OCI-LY7 (cell line): Measurements from ENCODE around the gene SNRPD3. TPM values are rescaled to one million over a fixed set of nuclear protein-coding genes. Genes with fewer than 3 reads are reported as not detected.

Experiments
- BruUV-seq: library from RNA; stranded (reverse); fragments of 400-500 nt; replicated peaks from 2 replicates; lab custom pipeline; 2021; lab: Mats Ljungman, UMichigan
- CTCF ChIA-PET: fragments of 300-600 bp; sonication (Branson Sonifier 250); formaldehyde crosslinking; loops from one replicate; lab custom pipeline; 2022; ENCODE audit warnings: antibody characterized with exemption; ENCODE audit not compliant: unreplicated experiment; lab: Charles Lee
- POLR2A ChIA-PET: fragments of 300-600 bp; sonication (Branson Sonifier 250); formaldehyde crosslinking; loops from one replicate; lab custom pipeline; 2022; ENCODE audit warnings: antibody characterized with exemption; lab: Charles Lee
- DNase-seq: peaks from one replicate; pipeline ENCODE4 v3.0.0-alpha.2; 2015; ENCODE audit warnings: low spot score
- H2AFZ ChIP-seq: fragments of 200-600 bp; sonication (generic), shearing (Covaris generic); 2 replicates; pipeline ENCODE4 v1.6.1; 2014; ENCODE audit warnings: mild to moderate bottlenecking, antibody characterized with exemption, low read length, moderate library complexity
- H3K27ac ChIP-seq: fragments of 200-600 bp; sonication (generic); 2 replicates; pipeline ENCODE4 v1.5.1; 2014; ENCODE audit warnings: mixed run types, low read depth, mild to moderate bottlenecking, moderate library complexity, low read length, inconsistent platforms; ENCODE audit not compliant: poor library complexity, severe bottlenecking
- H3K36me3 ChIP-seq: fragments of 200-600 bp; sonication (generic); 2 replicates; pipeline ENCODE4 v1.6.1; 2014; ENCODE audit warnings: mild to moderate bottlenecking, antibody characterized with exemption, low read length, moderate library complexity, mixed read lengths; ENCODE audit not compliant: insufficient read depth
- H3K4me1 ChIP-seq: fragments of 200-600 bp; sonication (generic); 2 replicates; pipeline ENCODE4 v1.5.1; 2014; ENCODE audit warnings: mild to moderate bottlenecking, low read length; ENCODE audit not compliant: insufficient read depth, poor library complexity, severe bottlenecking
- H3K4me2 ChIP-seq: fragments of 200-600 bp; sonication (generic); 2 replicates; pipeline ENCODE4 v1.6.1; 2014; ENCODE audit warnings: mild to moderate bottlenecking, low read length
- H3K4me3 ChIP-seq: fragments of 200-600 bp; sonication (generic); 2 replicates; pipeline ENCODE4 v1.5.1; 2014; ENCODE audit warnings: mild to moderate bottlenecking, low read depth, low read length; ENCODE audit not compliant: poor library complexity, severe bottlenecking
- H3K79me2 ChIP-seq: fragments of 200-600 bp; sonication (generic); 2 replicates; pipeline ENCODE4 v1.6.1; 2016; ENCODE audit warnings: low read depth, mild to moderate bottlenecking, low read length, moderate library complexity, mixed read lengths; ENCODE audit not compliant: insufficient read depth
- H3K9me2 ChIP-seq: fragments of 200-600 bp; sonication (generic); 2 replicates; pipeline ENCODE4 v1.6.1; 2016; ENCODE audit warnings: mild to moderate bottlenecking, low read length, mixed read lengths; ENCODE audit not compliant: insufficient read depth
- H3K9me3 ChIP-seq: fragments of 200-600 bp; sonication (generic); 2 replicates; pipeline ENCODE4 v1.6.1; 2014; ENCODE audit warnings: mild to moderate bottlenecking, mixed run types, low read length, mixed read lengths
- H4K20me1 ChIP-seq: fragments of 200-600 bp; sonication (generic); 2 replicates; pipeline ENCODE4 v1.6.1; 2014; ENCODE audit warnings: mild to moderate bottlenecking, antibody characterized with exemption, low read length, moderate library complexity, mixed read lengths; ENCODE audit not compliant: insufficient read depth
- EZH2phosphoT487 ChIP-seq: fragments of 200-600 bp; sonication (generic); IDR thresholded peaks from 2 replicates; pipeline ENCODE4 v1.6.1; 2018; ENCODE audit warnings: low read depth, borderline replicate concordance, mild to moderate bottlenecking, mixed run types, antibody characterized with exemption, low read length, moderate library complexity, mixed read lengths
- intact Hi-C: fragments of 100-400 bp; cut with micrococcal nuclease; formaldehyde crosslinking; loops from one replicate; pipeline ENCODE4 v1.10.0; 2022; ENCODE audit not compliant: unreplicated experiment
- total RNA-seq, 2 experiments: library from RNA; depleted of rRNA in 1 of 2; stranded (reverse); fragments of >200 nt in 1 of 2; shearing (Covaris generic) in 1 of 2; gene quantifications; 2 replicates each; pipeline ENCODE4 v1.2.3, GENCODE V29; 2014 to 2022
- TF ChIP-seq, protein P1 (sequence below): fragments of 200-600 bp; sonication (generic); conservative IDR thresholded peaks from 2 replicates; pipeline ENCODE4 v1.5.1; 2014; ENCODE audit warnings: mild to moderate bottlenecking, antibody characterized with exemption, low read length, moderate library complexity, mixed read lengths

Gene SNRPD3
- total RNA-seq, 2 experiments from 2014 or later: 166 to 264 TPM

DNA sequence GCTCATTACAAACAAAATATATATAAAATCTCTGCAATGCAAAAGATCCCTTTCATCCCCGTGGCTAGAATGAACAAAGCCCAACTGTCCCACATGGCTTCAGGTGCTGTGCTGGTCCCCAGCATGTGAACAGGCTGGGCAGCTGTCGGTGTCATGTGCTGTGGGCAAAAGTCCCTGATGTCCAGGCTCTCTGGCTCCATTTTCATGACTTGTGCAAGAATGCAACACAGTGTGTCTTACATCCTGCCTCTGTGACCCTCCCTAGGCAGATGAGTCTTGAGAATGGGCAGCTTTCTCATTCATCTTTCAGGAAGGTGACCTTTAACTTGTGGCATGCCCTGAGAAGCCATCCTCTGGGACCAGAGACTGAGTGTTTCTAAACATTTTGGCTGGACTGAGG, 15.3 kb upstream of the SNRPD3 start:
- H2AFZ ChIP-seq: no peak overlapping the region
- no peak for DNase-seq
- no peak overlapping the region for H3K27ac ChIP-seq
- H3K36me3 ChIP-seq: peaks cover 58% of the 10 kb centered on the region
- intact Hi-C loops: no loop called here
- no peaks in the 10 kb centered on the region for H3K79me2 ChIP-seq
- BruUV-seq: TSS peak; percentile 86
- no peak for TF ChIP-seq EZH2phosphoT487
- TF ChIP-seq, protein P1, sequence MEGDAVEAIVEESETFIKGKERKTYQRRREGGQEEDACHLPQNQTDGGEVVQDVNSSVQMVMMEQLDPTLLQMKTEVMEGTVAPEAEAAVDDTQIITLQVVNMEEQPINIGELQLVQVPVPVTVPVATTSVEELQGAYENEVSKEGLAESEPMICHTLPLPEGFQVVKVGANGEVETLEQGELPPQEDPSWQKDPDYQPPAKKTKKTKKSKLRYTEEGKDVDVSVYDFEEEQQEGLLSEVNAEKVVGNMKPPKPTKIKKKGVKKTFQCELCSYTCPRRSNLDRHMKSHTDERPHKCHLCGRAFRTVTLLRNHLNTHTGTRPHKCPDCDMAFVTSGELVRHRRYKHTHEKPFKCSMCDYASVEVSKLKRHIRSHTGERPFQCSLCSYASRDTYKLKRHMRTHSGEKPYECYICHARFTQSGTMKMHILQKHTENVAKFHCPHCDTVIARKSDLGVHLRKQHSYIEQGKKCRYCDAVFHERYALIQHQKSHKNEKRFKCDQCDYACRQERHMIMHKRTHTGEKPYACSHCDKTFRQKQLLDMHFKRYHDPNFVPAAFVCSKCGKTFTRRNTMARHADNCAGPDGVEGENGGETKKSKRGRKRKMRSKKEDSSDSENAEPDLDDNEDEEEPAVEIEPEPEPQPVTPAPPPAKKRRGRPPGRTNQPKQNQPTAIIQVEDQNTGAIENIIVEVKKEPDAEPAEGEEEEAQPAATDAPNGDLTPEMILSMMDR: no peak
- no peak overlapping the region for H3K4me3 ChIP-seq
- ChIA-PET POLR2A (no interaction called here), CTCF (no interaction called here)
- no peaks in the 10 kb centered on the region for H4K20me1 ChIP-seq
- H3K4me2 ChIP-seq: no peak overlapping the region
- no peaks in the 10 kb centered on the region for H3K9me3 ChIP-seq
- H3K9me2 ChIP-seq: no peaks in the 10 kb centered on the region
- no peaks in the 10 kb centered on the region for H3K4me1 ChIP-seq

DNA sequence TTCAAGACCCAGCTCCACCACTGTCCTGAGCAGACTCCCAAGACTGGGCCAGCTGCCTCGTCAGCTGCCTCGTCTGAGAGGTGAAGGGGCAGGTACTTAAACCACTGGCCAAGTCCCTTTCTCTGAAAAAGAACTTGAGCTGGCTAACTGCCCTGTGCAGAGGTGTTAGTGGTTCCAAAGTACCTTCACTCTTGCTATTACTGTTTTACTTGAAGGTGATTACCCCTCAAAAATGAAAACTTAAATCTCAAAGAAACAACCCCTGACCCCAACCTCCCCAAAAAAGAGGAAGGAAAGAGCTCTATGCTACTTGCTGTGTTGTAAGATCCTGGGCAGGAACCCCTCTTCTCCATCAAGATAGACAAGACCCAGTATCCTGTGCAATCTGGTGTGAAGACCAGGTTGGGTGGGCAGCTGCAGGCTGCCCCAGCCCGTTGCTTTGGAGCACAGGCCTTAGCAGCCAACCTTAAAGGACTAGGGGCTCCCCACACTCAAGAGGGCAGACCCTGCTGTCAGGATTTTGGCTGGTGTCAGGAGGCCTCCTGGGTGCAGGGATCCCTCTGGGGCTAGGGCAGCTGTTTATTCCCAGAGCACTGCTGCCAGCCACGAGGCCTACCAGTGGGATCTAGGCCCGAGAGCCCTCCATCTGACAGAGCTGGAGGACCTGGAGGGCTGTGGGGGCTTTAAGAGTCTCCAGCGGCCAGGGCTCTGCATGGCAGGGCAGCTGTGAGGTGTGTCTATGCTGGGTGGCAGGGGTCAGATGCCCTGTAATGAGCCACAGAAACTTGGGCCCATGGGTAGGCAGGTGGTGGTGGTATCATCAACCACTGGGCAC, 13.9 kb upstream of the SNRPD3 start:
- Histone ChIP-seq H3K4me2 (no peak overlapping the region), H3K4me3 (no peak overlapping the region), H3K27ac (no peak overlapping the region), H2AFZ (no peak overlapping the region), H3K36me3 (peaks cover 66% of the 10 kb centered on the region), H3K79me2 (no peaks in the 10 kb centered on the region), H3K4me1 (no peaks in the 10 kb centered on the region), H3K9me3 (no peaks in the 10 kb centered on the region), H4K20me1 (no peaks in the 10 kb centered on the region), H3K9me2 (no peaks in the 10 kb centered on the region)
- DNase-seq: no peak
- TF ChIP-seq, protein P1: no peak
- TF ChIP-seq EZH2phosphoT487: no peak
- ChIA-PET POLR2A (interaction anchor here (0.6 kb wide), 1 partner anchor 85 kb away, joined by 3 read pairs; no protein-coding TSS in a partner anchor), CTCF (no interaction called here)
- intact Hi-C loops: no loop called here
- no TSS peak for BruUV-seq

DNA sequence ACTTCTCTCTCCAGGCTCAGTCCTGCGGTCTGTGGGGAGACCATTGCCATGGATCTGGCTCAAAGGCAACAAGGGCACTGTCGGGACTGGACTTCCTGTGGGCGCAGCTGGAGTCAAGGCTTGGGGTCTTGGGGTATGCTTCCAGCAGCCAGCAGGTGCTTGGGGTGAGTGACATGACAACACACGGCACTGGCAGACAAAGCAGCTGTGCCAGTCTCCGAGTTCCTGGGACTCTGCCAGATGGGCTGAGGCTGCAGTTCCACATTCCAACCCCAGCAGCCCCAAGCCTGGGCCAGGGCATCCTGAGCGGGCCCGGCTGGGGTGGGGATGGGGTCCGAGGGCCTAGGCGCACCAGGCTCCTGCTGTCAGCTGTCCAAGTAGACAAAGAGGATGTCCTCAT, 13.2 kb upstream of the SNRPD3 start:
- Histone ChIP-seq H4K20me1 (no peaks in the 10 kb centered on the region), H3K36me3 (peaks cover 74% of the 10 kb centered on the region)
- no TSS peak for BruUV-seq

More for the DNA sequence above, 13.2 kb upstream of the SNRPD3 start:
- no peaks in the 10 kb centered on the region for H3K4me1 ChIP-seq
- ChIA-PET POLR2A (interaction anchor here (0.6 kb wide), 1 partner anchor 86 kb away, joined by 3 read pairs; no protein-coding TSS in a partner anchor), CTCF (no interaction called here)
- no peak overlapping the region for H2AFZ ChIP-seq
- no peaks in the 10 kb centered on the region for H3K9me2 ChIP-seq
- DNase-seq: no peak
- H3K79me2 ChIP-seq: no peaks in the 10 kb centered on the region
- no peak overlapping the region for H3K4me2 ChIP-seq
- H3K4me3 ChIP-seq: no peak overlapping the region
- no peaks in the 10 kb centered on the region for H3K9me3 ChIP-seq
- H3K27ac ChIP-seq: no peak overlapping the region
- intact Hi-C loops: no loop called here
- TF ChIP-seq EZH2phosphoT487: no peak
- TF ChIP-seq, protein P1: no peak
